HL-60/S4 treated with phorbol 12-myristate 13-acetate at 8.2 ng/mL for 4 days and 3 days (cell line): ENCODE measurements around the gene MRAP2.
"Not testable (repeated sequence)": the region's sequence is repeated elsewhere in the genome, so short reads cannot be mapped to it uniquely, and the experiment has no call there.

Source experiments
- in situ Hi-C: fragments of 300-500 bp; cut with MboI; formaldehyde crosslinking; loops from 2 replicates; pipeline ENCODE4 v1.15.0; 2022; ENCODE audit warnings: low sequenced_read_pairs

The MRAP2 gene

DNA sequence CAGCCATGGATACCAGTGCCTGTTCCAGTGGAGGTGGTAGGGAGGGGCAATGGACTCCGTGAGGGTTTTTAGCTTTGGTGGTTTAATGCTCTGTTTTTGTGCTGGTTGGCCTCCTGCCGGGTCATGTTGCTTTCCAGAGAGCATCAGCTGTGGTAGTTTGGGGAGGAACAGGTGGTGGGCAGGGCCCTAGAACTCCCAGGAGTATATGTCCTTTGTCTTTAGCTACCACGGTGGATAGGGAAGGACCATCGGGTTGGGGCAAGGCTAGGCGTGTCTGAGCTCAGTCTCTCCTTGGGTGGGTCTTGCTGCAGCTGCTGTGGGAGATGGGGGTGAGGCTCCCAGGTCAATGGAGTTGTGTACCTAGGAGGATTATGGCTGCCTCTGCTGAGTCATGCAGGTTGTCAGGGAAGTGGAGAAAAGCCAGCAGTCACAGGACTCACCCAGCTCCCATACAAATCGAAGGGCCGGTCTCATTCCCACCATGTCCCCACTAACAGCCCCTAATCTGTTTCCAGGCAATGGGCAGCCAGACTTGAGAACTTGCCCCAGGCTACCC, 38.9 kb downstream of the MRAP2 start:
- in situ Hi-C loops, result no loop called here

GRCh38 chr6:84074988-84075781, 41.6 kb downstream of the MRAP2 start:
- in situ Hi-C loops, result no loop called here

DNA sequence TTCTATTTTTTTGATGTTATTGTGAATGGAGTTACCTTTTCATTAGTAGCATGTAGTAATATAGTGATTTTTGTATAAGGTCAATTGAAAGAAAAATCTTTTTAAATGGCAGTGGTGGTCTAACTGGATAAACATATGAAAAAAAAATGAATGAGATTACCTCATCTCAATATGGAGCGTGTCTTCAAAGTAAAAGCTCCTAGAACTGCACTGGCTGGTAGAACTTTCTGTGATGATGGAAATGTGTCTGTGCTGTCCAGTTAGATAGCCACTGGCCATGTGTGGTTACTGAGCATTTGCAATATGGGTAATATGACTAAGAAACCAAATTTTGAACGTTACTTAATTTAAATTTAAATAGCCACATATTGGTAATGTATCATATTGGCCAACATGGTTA, 44.1 kb downstream of the MRAP2 start:
- in situ Hi-C loops, result no loop called here

- in situ Hi-C loops, result no loop called here
Observed at GRCh38 chr6:84078335-84078734, 44.8 kb downstream of the MRAP2 start.

- in situ Hi-C loops, result no loop called here
Observed at GRCh38 chr6:84081222-84081621, 47.6 kb downstream of the MRAP2 start.

GRCh38 chr6:84082689-84083265, 49.2 kb downstream of the MRAP2 start:
- in situ Hi-C loops, result no loop called here

DNA sequence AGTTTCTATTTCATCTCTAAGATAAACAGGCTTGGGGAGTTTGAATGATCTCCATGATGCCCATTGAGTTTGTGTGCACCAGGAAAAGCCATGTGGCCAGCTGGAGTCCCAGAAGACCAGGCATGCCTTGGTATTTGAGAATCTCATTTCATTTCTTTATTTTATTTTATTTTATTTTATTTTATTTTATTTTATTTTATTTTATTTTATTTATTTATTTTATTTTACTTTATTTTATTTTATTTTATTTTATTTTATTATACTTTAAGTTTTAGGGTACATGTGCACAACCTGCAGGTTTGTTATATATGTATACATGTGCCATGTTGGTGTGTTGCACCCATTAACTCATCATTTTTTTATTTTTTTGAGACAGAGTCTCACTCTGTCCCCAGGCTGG, 51.1 kb downstream of the MRAP2 start:
- in situ Hi-C loops, result not testable (repeated sequence)

DNA sequence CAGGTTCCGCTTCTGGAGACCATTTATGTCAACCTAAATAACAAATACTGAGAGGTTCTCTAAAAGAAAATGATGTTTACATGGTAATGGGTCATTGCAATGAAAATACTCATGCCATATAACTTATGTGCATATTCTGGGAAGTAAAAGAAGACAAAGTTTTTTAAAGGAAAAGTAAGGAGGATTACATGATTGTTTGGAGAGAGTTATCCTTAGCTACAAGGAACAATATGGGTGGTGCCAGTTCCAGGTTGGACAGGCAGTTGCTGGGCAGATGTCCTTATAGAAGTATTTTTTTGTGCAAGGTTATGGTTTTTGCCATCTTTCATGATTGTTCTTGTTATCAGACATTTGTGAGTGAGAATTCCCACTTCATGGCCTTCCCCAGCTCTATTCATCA, 52.5 kb downstream of the MRAP2 start:
- in situ Hi-C loops, result no loop called here

GRCh38 chr6:84086545-84087429, 53.2 kb downstream of the MRAP2 start:
- in situ Hi-C loops, result no loop called here

DNA sequence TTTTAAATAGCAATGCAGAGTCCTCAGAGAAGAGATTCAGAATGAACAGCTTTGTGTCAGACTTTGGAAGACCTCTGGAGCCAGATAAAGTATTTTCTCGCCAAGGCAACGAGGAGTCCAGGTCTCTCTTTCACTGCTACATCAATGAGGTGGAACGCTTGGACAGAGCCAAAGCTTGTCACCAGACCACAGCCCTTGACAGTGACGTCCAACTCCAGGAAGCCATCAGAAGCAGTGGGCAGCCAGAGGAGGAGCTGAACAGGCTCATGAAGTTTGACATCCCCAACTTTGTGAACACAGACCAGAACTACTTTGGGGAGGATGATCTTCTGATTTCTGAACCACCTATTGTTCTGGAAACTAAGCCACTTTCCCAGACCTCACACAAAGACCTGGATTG, 55.5 kb downstream of the MRAP2 start:
- in situ Hi-C loops, result no loop called here

DNA sequence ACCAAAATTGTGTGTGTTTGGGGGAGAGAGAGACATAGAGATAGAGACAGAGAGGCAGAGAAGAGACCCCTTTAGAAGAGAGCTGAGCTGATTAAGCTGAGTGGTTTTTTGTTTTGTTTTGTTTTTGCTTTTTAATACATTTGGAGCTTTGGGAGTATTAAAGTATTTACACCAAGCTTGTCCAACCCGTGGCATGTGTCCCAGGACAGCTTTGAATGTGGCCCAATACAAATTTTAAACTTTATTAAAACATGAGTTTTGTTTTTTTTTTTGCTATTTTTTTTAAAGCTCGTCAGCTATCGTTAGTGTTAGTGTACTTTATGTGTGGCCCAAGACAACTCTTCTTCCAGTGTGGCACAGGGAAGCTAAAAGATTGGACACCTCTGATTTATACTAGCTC, 56.0 kb downstream of the MRAP2 start:
- in situ Hi-C loops, result no loop called here

DNA sequence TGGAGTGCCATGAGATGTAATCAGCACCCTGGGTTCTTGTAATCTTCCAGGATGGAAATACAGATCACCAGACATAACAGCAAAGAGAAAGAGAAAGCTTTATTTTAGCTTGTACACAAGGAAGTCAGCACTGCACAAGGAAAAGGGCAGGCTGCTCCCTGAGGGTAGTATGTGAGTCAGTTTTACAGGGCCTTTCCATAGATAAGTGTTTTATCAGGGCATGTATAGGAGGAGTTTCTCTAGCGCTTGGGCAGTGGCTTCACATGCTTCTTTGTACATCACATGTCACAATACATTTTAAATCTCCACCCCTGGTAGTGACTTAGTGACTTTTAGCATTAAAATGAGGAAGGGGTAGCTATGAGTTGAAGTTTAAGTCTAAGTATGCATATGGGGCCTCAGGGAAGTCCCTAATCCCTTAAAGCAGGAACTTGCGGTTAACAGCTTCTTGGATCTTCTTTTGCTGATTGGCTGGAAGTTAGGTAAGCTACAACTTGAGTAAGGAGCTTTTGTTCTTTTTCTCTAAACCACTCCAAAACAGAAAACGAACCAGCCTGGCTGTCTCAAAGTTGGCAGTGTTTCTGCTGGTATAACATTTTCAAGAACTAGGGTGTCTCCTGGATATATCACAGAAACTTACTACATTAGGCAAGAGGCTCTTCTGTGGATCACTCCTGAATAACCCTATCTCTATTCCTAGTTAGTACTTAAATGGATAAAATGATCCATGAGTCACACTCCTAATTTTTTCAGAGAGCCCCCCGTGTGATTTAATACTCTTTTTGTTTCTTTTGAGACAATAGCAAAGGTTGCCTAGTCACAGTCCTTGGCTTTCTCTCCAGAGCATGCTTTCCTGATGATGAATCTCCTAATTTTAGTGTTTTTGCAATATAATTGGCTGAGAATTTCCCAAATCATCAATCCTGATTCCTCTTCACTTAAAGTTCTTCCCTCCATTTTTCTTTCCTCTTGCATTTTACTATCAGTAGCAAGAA, 60.2 kb downstream of the MRAP2 start:
- in situ Hi-C loops, result no loop called here

- in situ Hi-C loops, result no loop called here
Observed at GRCh38 chr6:84095156-84095555, 61.6 kb downstream of the MRAP2 start.

- in situ Hi-C loops, result no loop called here
Observed at GRCh38 chr6:84103029-84103428, 69.5 kb downstream of the MRAP2 start.

GRCh38 chr6:84105215-84105924, 71.8 kb downstream of the MRAP2 start:
- in situ Hi-C loops, result not testable (repeated sequence)

- in situ Hi-C loops, result no loop called here
Observed at GRCh38 chr6:84107495-84107894, 73.9 kb downstream of the MRAP2 start.

DNA sequence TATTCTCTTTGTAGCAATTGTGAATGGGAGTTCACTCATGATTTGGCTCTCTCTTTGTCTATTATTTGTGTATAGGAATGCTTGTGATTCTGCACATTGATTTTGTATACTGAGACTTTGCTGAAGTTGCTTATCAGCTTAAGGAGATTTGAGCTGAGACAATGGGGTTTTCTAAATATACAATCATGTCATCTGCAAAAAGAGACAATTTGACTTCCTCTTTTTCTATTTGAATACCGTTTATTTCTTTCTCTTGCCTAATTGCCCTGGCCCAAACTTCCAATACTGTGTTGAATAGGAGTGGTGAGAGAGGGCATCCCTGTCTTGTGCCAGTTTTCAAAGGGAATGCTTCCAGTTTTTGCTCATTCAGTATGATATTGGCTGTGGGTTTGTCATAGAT, 77.8 kb downstream of the MRAP2 start:
- in situ Hi-C loops, result not testable (repeated sequence)

DNA sequence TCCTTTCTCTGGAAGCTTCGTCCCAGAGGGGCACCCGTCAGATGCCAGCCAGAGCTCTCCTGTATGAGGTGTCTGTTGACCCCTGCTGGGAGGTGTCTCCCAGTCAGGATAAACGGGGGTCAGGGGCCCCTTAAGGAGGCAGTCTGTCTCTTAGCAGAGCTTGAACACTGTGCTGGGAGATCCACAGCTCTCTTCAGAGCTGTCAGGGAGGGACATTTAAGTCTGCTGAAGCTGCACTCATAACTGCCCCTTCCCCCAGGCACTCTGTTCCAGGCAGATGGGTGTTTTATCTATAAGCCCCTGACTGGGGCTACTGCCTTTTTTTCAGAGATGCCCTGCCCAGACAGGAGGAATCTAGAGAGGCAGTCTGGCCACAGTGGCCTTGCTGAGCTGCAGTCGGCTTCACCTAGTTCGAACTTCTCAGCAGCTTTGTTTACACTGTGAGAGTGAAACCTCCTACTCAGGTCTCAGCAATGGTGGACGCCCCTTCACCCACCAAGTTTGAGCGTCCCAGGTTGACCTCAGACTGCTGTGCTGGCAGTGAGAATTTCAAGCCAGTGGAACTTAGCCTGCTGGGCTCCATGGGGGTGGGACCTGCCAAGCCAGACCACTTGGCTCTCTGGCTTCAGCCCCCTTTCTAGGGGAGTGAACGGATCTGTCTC, 81.5 kb downstream of the MRAP2 start:
- in situ Hi-C loops, result not testable (repeated sequence)

DNA sequence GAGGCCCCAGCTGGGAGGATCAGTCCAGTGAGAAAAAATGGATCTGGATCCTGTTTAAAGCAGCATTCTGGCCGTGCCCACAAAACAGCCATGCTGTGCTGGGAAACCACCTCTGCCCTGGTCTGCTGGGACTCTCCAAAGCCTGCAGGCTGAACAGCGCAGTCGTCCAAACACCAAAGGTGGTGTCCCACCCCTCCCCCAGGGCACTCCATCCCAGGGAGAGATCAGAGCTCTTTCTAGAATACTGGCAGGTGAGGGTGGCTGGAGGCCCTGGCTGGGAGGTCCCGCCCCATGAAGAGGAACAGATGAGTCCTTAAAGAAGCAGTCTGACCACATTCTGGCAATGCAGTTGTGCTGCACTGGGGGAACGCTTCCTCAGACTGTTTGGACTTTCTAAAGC, 84.6 kb downstream of the MRAP2 start:
- in situ Hi-C loops, result no loop called here
